Thyroid gland (tissue), 4 donors: ENCODE measurements around the gene DAND5. TPM values are rescaled to one million over a fixed set of nuclear protein-coding genes. Genes with fewer than 3 reads are reported as not detected.

ENCODE experiments used
- DNase-seq, 2 donors: peaks; one replicate each; pipeline ENCODE4 v3.0.0-alpha.2; 2019
- H3K27ac ChIP-seq, 3 donors: fragments of 200-600 bp; sonication (generic); 1 replicate in 2 of 3; 2 replicates in 1 of 3; pipeline ENCODE4 v1.5.1; 2016 to 2019; ENCODE audit warnings: mild to moderate bottlenecking in 1 of 3, moderate library complexity in 1 of 3
- H3K27me3 ChIP-seq: fragments of 200-600 bp; sonication (generic); one replicate; pipeline ENCODE4 v1.5.1; 2019
- H3K36me3 ChIP-seq, 2 donors: fragments of 200-600 bp; sonication (generic); one replicate each; pipeline ENCODE4 v1.5.1; 2016 to 2019
- H3K4me1 ChIP-seq, 2 donors: fragments of 200-600 bp; sonication (generic); one replicate each; pipeline ENCODE4 v1.5.1; 2017 to 2019
- H3K4me3 ChIP-seq, 3 donors: fragments of 200-600 bp; sonication (generic); replicated peaks in 1 of 3; 1 replicate in 2 of 3; 2 replicates in 1 of 3; pipeline ENCODE4 v1.5.1; 2016; ENCODE audit warnings: mild to moderate bottlenecking in 1 of 3
- H3K9me3 ChIP-seq: fragments of 200-600 bp; sonication (generic); one replicate; pipeline ENCODE4 v1.5.1; 2017
- CTCF ChIP-seq, 6 experiments: fragments of 200-600 bp in 3 of 6; fragments of 450-650 bp in 3 of 6; sonication (generic) in 3 of 6; IDR thresholded peaks; one replicate each; pipeline ENCODE4 v1.5.1; 2016 to 2019; ENCODE audit warnings: antibody characterized with exemption in 6 of 6, mild to moderate bottlenecking in 2 of 6, inconsistent platforms in 1 of 6, moderate library complexity in 1 of 6
- POLR2A ChIP-seq, 2 donors: fragments of 450-650 bp; IDR thresholded peaks; one replicate each; pipeline ENCODE4 v1.6.1; 2017; ENCODE audit warnings: antibody characterized with exemption in 2 of 2, mild to moderate bottlenecking in 2 of 2, moderate library complexity in 1 of 2
- WGBS, 2 donors: methylation state at CpG; one replicate each; pipeline ENCODE4 v1.1.5; 2017; 5-methylcytosine and 5-hydroxymethylcytosine counted together
- intact Hi-C: fragments of 100-400 bp; cut with DNase I; formaldehyde crosslinking; loops from one replicate; pipeline ENCODE4 v1.15.1; 2023
- total RNA-seq, 4 donors: library from RNA; depleted of rRNA; stranded (reverse); fragments of >200 nt; gene quantifications; one replicate each; pipeline ENCODE4 v1.2.3, GENCODE V29; 2016

The DAND5 gene
- total RNA-seq, 4 donors from 2014 or later: 0.40 to 0.45 TPM; not detected in 2

- intact Hi-C loops: no loop called here
- peaks cover 42 to 49% of the 10 kb centered on the region in 2 donors for H3K4me1 ChIP-seq
These were observed 28.9 kb downstream of the DAND5 start for GRCh38 chr19:12997967-12998940.

GRCh38 chr19:13001166-13001501, 31.8 kb downstream of the DAND5 start:
- intact Hi-C loops: no loop called here
- 81 to 85% methylated on average over 13 to 19 of the region's 19 CpGs for WGBS, 2 donors
- no peaks in the 10 kb centered on the region for H3K27me3 ChIP-seq
- TF ChIP-seq CTCF (IDR thresholded peaks at IDR 0.05) (no peak), POLR2A (IDR thresholded peaks at IDR 0.05) (no peak)
- DNase-seq: no peak
- peaks cover 47 to 67% of the 10 kb centered on the region in 2 donors for H3K4me1 ChIP-seq
- H3K4me3 ChIP-seq: no peak overlapping the region
- H3K27ac ChIP-seq: peak overlapping the region in 2 of 3 donors; percentile 90 to 95
- no peaks in the 10 kb centered on the region for H3K36me3 ChIP-seq
- H3K9me3 ChIP-seq: no peaks in the 10 kb centered on the region

More at GRCh38 chr19:12997967-12998940, 28.9 kb downstream of the DAND5 start:
- 69 to 75% methylated on average over 32 of the region's 32 CpGs for WGBS, 2 donors
- peak in 1 of 2 donors; percentile 27 for DNase-seq
- Histone ChIP-seq H3K27ac (peak overlapping the region; percentile 11 to 87 (median 79)), H3K27me3 (no peaks in the 10 kb centered on the region), H3K4me3 (no peak overlapping the region), H3K36me3 (no peaks in the 10 kb centered on the region), H3K9me3 (no peaks in the 10 kb centered on the region)
- TF ChIP-seq POLR2A (IDR thresholded peaks at IDR 0.05): no peak
- no peak for TF ChIP-seq CTCF (IDR thresholded peaks at IDR 0.05)

GRCh38 chr19:13001502-13002165, 32.3 kb downstream of the DAND5 start:
- peaks cover 51 to 72% of the 10 kb centered on the region in 2 donors for H3K4me1 ChIP-seq

GRCh38 chr19:13002166-13002898, 33.0 kb downstream of the DAND5 start:
- no peaks in the 10 kb centered on the region for H3K9me3 ChIP-seq
- peak overlapping the region in 1 of 3 donors; percentile 17 for H3K4me3 ChIP-seq
- 10 to 26% methylated on average over 11 of the region's 29 CpGs for WGBS, 2 donors
- peak in 2 of 6 experiments; percentile 23 to 36 for TF ChIP-seq CTCF (IDR thresholded peaks at IDR 0.05)
- TF ChIP-seq POLR2A (IDR thresholded peaks at IDR 0.05): no peak
- H3K36me3 ChIP-seq: no peaks in the 10 kb centered on the region
- peak; percentile 80 to 84 for DNase-seq
- no peaks in the 10 kb centered on the region for H3K27me3 ChIP-seq
- intact Hi-C loops: no loop called here
- H3K27ac ChIP-seq: peak overlapping the region; percentile 89 to 95 (median 90)
- peaks cover 51 to 72% of the 10 kb centered on the region in 2 donors for H3K4me1 ChIP-seq

More at GRCh38 chr19:13001502-13002165, 32.3 kb downstream of the DAND5 start:
- TF ChIP-seq CTCF (IDR thresholded peaks at IDR 0.05) (no peak), POLR2A (IDR thresholded peaks at IDR 0.05) (no peak)
- peak overlapping the region in 1 of 3 donors; percentile 17 for H3K4me3 ChIP-seq
- peak; percentile 26 to 32 for DNase-seq
- H3K27ac ChIP-seq: peak overlapping the region; percentile 89 to 95 (median 90)
- 63 to 85% methylated on average over 27 to 36 of the region's 41 CpGs for WGBS, 2 donors
- no peaks in the 10 kb centered on the region for H3K36me3 ChIP-seq
- no peaks in the 10 kb centered on the region for H3K27me3 ChIP-seq
- intact Hi-C loops: no loop called here
- H3K9me3 ChIP-seq: no peaks in the 10 kb centered on the region
